GM21447 (cell line): ENCODE measurements around the gene STIM1.

ENCODE experiments used
- ATAC-seq: cut with Tn5 transposase; IDR thresholded peaks from one replicate; pipeline ENCODE4 v1.9.1; 2021; ENCODE audit not compliant: unreplicated experiment

The STIM1 gene

GRCh38 chr11:3944198-3944597 lies 88.7 kb downstream of the STIM1 start:
- no peak for ATAC-seq

GRCh38 chr11:3946455-3947017 lies 91.1 kb downstream of the STIM1 start:
- ATAC-seq = peak; percentile 10

GRCh38 chr11:3947061-3947460 lies 91.6 kb downstream of the STIM1 start:
- peak; percentile 84 for ATAC-seq

GRCh38 chr11:3949125-3949524 lies 93.7 kb downstream of the STIM1 start:
- peak; percentile 52 for ATAC-seq

- no peak for ATAC-seq
Observed at GRCh38 chr11:3950996-3951660, 95.7 kb downstream of the STIM1 start.

GRCh38 chr11:3952715-3953114 lies 97.3 kb downstream of the STIM1 start:
- no peak for ATAC-seq

- ATAC-seq = no peak
Observed at GRCh38 chr11:3953327-3953726, 97.9 kb downstream of the STIM1 start.

GRCh38 chr11:3954448-3955298 lies 99.2 kb downstream of the STIM1 start:
- no peak for ATAC-seq

GRCh38 chr11:3955299-3955665 lies 99.8 kb downstream of the STIM1 start:
- ATAC-seq = no peak

- ATAC-seq = no peak
Observed at GRCh38 chr11:3956038-3956437, 100.6 kb downstream of the STIM1 start.

- ATAC-seq = no peak
Observed at GRCh38 chr11:3956748-3957147, 101.3 kb downstream of the STIM1 start.

GRCh38 chr11:3957437-3957836 lies 102.0 kb downstream of the STIM1 start:
- ATAC-seq = no peak

GRCh38 chr11:3958281-3958680 lies 102.8 kb downstream of the STIM1 start:
- ATAC-seq = no peak

GRCh38 chr11:3959015-3959902 lies 103.8 kb downstream of the STIM1 start:
- ATAC-seq = no peak

GRCh38 chr11:3959903-3960265 lies 104.4 kb downstream of the STIM1 start:
- no peak for ATAC-seq

GRCh38 chr11:3962406-3962840 lies 107.0 kb downstream of the STIM1 start:
- ATAC-seq = no peak

- ATAC-seq = no peak
Observed at GRCh38 chr11:3964056-3964455, 108.6 kb downstream of the STIM1 start.

- ATAC-seq = no peak
Observed at GRCh38 chr11:3964935-3965604, 109.6 kb downstream of the STIM1 start.

- ATAC-seq = no peak
Observed at GRCh38 chr11:3967695-3968094, 112.2 kb downstream of the STIM1 start.

- no peak for ATAC-seq
Observed at GRCh38 chr11:3969200-3969599, 113.7 kb downstream of the STIM1 start.

- ATAC-seq = no peak
Observed at GRCh38 chr11:3969613-3970012, 114.1 kb downstream of the STIM1 start.
